HG03159 (cell line): Measurements from ENCODE around the gene DBNDD2.

Source experiments
- ATAC-seq: cut with Tn5 transposase; IDR thresholded peaks from one replicate; pipeline ENCODE4 v1.9.1; 2021; ENCODE audit warnings: mild to moderate bottlenecking, moderate library complexity; ENCODE audit not compliant: unreplicated experiment

The DBNDD2 gene

DNA sequence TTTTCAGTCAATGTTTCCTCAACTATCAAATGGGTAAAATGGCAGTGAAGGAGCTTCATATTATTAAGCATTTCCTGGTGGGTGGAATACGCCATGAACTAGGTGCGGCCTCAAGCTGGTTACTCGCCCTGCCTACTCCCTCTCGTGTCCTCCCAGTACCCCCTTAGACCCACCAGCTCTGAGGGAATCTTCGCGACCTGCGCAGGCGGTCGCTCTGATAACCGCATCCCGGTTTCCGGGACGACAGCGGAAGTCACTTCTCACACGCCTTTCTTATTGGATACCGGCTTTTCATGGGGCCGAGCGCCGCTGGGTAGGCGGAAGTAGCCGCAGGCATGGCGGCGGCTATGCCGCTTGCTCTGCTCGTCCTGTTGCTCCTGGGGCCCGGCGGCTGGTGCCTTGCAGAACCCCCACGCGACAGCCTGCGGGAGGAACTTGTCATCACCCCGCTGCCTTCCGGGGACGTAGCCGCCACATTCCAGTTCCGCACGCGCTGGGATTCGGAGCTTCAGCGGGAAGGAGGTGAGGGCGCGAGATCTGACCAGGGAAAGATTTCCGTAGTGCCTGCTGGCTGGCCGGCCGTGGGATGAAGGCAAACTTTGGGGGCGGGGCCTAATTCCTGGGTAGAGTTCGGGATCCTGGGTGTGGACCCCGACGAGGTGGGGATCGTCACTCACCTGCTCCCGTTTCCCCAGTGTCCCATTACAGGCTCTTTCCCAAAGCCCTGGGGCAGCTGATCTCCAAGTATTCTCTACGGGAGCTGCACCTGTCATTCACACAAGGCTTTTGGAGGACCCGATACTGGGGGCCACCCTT is 7.9 kb downstream of the DBNDD2 start, which contains the start of gene PIGT:
Gene PIGT, plus strand, starts transcription at position 320 of the 816 bp plus-strand sequence. Its CDS starts 16 bp downstream, at position 336.
- ATAC-seq = peak; percentile 77

DNA sequence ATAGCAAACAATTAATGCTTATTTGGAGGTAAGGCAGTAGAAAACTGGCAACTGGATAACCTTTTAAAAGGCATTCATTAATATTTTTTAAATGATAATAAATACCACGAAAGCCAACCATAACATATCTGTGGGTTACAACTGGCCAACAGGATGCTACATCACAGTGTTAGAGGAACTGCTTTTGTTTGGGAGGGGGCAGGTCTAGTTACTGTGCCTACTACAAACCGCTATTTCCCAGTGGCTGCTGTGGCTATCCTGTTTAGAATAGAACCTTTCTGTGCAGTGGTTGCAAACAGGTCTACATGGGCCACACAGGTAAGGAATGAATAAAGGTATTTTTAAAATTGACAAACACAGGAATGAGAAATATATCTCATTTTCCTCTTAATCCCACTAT is 8.8 kb downstream of the DBNDD2 start:
- ATAC-seq = no peak

DNA sequence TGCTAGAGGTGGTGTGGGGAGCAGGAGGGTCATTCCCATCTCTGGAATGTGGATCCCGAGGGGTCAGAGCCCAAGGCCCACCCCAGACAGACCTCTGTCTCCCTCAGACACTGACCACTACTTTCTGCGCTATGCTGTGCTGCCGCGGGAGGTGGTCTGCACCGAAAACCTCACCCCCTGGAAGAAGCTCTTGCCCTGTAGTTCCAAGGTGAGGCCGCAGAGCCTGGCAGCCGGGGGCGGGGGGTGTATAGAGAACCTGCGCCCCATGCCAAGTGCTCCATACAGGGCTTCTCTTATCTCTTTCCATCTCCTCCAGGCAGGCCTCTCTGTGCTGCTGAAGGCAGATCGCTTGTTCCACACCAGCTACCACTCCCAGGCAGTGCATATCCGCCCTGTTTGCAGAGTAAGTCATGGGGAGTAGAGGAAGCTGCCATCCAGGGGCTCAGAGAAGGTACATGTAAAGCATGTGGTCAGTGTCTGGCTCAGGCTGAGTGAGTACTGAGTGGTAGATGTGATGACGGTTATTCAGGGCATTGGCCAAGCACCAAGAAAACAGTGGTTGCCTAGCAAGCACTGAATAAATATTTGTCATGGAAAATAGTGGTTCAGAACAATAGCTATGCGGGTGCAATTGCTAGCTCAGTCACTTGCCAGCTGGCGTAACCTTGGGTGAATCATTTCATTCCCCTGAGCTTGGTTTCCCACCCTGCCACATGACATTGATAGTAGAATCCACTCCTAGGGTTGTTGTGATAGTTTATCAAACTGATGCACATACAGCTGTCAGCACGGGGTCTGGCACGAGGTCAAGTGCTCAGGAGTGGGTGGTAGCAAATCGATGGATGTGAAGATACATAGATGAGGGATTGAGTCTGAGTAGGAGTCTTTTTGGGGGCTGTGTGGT is 11.4 kb downstream of the DBNDD2 start:
- ATAC-seq = peak; percentile 73

DNA sequence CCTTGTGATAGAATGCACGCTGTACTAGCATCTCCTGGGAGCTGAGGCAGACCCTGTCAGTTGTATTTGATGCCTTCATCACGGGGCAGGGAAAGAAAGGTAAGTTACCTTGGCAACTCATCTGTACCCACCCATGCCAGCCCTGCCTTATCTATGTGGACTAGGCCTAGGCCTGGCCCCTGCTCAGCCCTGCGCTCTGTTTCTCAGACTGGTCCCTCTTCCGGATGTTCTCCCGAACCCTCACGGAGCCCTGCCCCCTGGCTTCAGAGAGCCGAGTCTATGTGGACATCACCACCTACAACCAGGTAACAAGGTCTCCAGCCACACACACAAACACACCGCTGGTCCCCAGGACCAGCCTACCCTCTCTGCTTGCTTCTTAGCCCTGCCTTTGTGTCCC is 12.0 kb downstream of the DBNDD2 start:
- ATAC-seq = no peak

GRCh38 chr20:45423700-45424099 is 15.6 kb downstream of the DBNDD2 start:
- no peak for ATAC-seq

GRCh38 chr20:45425561-45425960 is 17.5 kb downstream of the DBNDD2 start:
- no peak for ATAC-seq

GRCh38 chr20:45426320-45427016 is 18.4 kb downstream of the DBNDD2 start:
- ATAC-seq = no peak

- no peak for ATAC-seq
These were observed 19.4 kb downstream of the DBNDD2 start for GRCh38 chr20:45427236-45428149.

DNA sequence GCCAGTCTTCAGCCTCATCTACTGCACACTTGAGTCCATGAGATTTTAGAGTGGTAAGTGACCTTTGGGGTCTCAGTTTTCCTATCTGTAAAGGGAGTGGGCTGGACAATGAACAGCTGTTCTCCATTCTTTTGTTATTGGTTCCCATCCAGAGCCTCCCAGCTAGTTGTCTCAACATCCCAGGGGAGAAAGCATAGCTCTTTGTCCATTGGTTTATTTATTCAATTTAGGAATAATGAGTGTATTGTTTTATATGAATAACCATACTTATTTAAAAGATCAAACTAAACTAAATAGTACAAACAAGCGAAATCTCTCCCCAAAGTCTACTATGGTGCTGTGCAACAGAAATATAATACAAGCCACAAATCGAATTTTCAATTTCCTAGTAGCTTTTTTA is 21.5 kb downstream of the DBNDD2 start:
- no peak for ATAC-seq

GRCh38 chr20:45432294-45432693 is 24.2 kb downstream of the DBNDD2 start:
- ATAC-seq = peak; percentile 60

DNA sequence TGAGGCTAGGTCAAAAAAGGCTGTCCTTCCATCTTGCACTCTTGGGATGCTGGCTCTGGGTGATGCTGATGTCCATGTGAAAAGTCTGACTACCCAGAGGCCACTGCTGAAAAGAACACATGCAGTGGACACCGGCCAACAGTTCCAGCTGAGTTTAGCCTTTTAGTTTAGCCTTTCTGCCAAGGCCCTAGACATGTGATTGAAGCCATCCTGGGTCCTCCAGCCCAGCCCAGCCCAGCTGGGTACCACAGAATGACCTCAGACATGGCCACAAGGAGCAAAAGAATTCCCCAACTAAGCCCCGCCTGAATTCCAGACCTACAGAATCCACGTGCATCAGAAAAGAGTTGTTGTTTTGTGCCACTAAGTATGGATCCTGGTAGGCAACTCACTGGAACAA is 25.2 kb downstream of the DBNDD2 start:
- no peak for ATAC-seq

- no peak for ATAC-seq
These were observed 25.9 kb downstream of the DBNDD2 start for GRCh38 chr20:45433976-45434375.

GRCh38 chr20:45436732-45437485 is 28.8 kb downstream of the DBNDD2 start:
- ATAC-seq = peak; percentile 79

DNA sequence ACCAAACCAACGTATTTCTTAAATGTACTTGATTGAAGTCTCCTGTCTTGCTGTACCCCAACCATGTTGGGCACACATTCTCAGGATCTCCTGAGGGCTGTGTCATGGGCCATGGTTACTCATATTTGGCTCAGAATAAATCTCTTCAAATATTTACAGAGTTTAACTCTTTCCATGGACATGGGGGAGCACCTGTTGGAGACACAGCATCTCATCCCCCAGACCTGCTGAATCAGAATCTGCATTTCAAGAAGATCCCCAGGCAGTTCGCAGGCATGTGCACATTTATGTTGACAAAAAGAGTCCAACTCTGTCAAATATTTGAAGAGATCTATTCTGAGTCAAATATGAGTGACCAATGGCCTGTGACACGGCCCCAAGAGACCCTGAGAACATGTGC is 32.3 kb downstream of the DBNDD2 start:
- no peak for ATAC-seq

- no peak for ATAC-seq
These were observed 33.0 kb downstream of the DBNDD2 start for GRCh38 chr20:45440891-45441685.

GRCh38 chr20:45441746-45442145 is 33.7 kb downstream of the DBNDD2 start:
- ATAC-seq = no peak

DNA sequence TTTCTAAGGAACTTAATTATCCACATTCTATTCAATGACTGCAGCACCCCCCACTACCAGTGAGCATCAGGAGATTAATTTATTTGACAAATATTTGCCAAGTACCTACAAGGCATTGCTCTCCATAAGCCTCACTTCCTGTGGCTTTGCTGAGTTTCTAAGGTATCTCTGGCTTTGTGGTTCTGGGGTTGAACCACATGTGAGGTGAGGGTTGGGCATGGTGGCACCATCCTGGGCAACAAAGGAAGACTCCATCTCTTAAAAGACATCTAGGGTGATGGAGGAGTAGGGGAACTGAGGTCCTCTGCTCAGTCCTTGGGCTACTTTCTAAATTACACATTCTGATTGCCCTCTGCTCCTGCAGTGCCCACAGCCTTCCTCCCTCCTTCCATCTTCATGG is 36.0 kb downstream of the DBNDD2 start:
- ATAC-seq = no peak

DNA sequence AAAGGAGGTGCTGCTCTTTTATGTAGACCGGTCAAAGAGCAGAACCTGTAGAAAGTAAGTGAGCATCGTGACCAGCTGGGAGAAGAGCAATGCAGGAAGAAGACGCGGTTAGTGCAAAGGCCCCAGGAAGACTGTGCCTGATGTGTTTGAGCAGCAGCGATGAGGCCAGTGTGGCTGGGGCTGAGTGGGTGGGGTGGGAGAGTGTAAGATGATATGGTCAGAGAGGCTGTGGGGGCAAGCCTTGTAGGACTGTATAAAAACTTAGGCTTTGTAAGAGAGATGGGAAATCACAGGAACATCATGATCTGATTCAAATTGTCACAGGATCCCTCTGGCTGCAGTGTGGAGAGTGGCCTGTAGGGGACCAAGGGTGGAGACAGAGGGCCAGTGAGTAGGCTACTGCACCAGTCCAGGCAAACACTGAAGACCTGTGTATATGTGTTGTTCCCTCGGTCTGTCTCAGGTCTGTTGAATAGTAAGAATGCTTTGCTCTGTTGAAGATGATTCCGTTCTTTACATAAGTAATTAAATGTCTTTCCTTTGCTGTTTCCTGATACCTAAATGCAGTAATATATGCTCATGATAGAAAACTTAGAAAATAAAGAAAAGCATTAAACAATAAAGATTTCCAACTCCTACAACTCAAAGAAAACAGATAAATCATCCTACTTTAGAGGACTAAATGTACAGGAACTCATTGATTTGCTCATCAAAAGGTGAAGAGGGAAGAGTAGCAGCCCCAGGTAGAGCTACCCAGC is 37.9 kb downstream of the DBNDD2 start:
- ATAC-seq = peak; percentile 56
